Measurements from ENCODE around the gene MPPED2.

The MPPED2 gene

GRCh38 chr11:30447058-30447640 lies 139.0 kb downstream of the MPPED2 start:
- DNase-seq, result no peak

- DNase-seq, result no peak
Measured at GRCh38 chr11:30446520-30446919, 139.6 kb downstream of the MPPED2 start.

GRCh38 chr11:30445056-30445455 lies 141.1 kb downstream of the MPPED2 start:
- no peak for DNase-seq

GRCh38 chr11:30440510-30440909 lies 145.6 kb downstream of the MPPED2 start:
- DNase-seq, result no peak

- DNase-seq, result no peak
Measured at GRCh38 chr11:30436801-30437200, 149.4 kb downstream of the MPPED2 start.

- no peak for DNase-seq
Measured at GRCh38 chr11:30435488-30435887, 150.7 kb downstream of the MPPED2 start.

GRCh38 chr11:30434901-30435300 lies 151.3 kb downstream of the MPPED2 start:
- DNase-seq, result no peak

GRCh38 chr11:30433831-30434230 lies 152.3 kb downstream of the MPPED2 start:
- DNase-seq, result no peak

- no peak for DNase-seq
Measured at GRCh38 chr11:30432716-30433115, 153.4 kb downstream of the MPPED2 start.

GRCh38 chr11:30432178-30432577 lies 154.0 kb downstream of the MPPED2 start:
- DNase-seq, result no peak

GRCh38 chr11:30431127-30431814 lies 154.9 kb downstream of the MPPED2 start:
- DNase-seq, result no peak

- no peak for DNase-seq
Measured at GRCh38 chr11:30429550-30429949, 156.6 kb downstream of the MPPED2 start.

- no peak for DNase-seq
Measured at GRCh38 chr11:30426781-30427180, 159.4 kb downstream of the MPPED2 start.

- no peak for DNase-seq
Measured at GRCh38 chr11:30424844-30425243, 161.3 kb downstream of the MPPED2 start.

GRCh38 chr11:30424321-30424720 lies 161.8 kb downstream of the MPPED2 start:
- DNase-seq, result no peak

GRCh38 chr11:30423886-30424285 lies 162.3 kb downstream of the MPPED2 start:
- no peak for DNase-seq

GRCh38 chr11:30423279-30423648 lies 162.9 kb downstream of the MPPED2 start:
- DNase-seq, result no peak

- no peak for DNase-seq
Measured at GRCh38 chr11:30422447-30423278, 163.5 kb downstream of the MPPED2 start.

GRCh38 chr11:30420233-30420787 lies 165.8 kb downstream of the MPPED2 start:
- DNase-seq, result no peak

GRCh38 chr11:30414806-30415205 lies 171.3 kb downstream of the MPPED2 start:
- no peak for DNase-seq

GRCh38 chr11:30414244-30414643 lies 171.9 kb downstream of the MPPED2 start:
- DNase-seq, result no peak

GRCh38 chr11:30412509-30412908 lies 173.6 kb downstream of the MPPED2 start:
- no peak for DNase-seq

GRCh38 chr11:30411383-30411782 lies 174.8 kb downstream of the MPPED2 start:
- no peak for DNase-seq

All from CD4-positive, alpha-beta T cell treated with Interleukin-10 for 1 hour (primary cell).